OCI-LY1 (cell line): ENCODE data around the gene MGST3.
"Not testable (repeated sequence)": the region's sequence is repeated elsewhere in the genome, so short reads cannot be mapped to it uniquely, and the experiment has no call there.

ENCODE experiments used
- H2AFZ ChIP-seq: fragments of 200-600 bp; sonication (generic), shearing (Covaris generic); 2 replicates; pipeline ENCODE4 v1.6.0; 2014; ENCODE audit warnings: antibody characterized with exemption, mild to moderate bottlenecking, low read length
- H3F3A ChIP-seq: fragments of 200-600 bp; sonication (generic), shearing (Covaris generic); 2 replicates; pipeline ENCODE4 v1.6.0; 2014; ENCODE audit warnings: mild to moderate bottlenecking, antibody characterized with exemption, low read length, moderate library complexity; ENCODE audit not compliant: insufficient read depth
- H3K27ac ChIP-seq: fragments of 200-600 bp; sonication (generic); 2 replicates; pipeline ENCODE4 v1.5.1; 2014; ENCODE audit warnings: low read length, mixed run types, mild to moderate bottlenecking, low read depth; ENCODE audit not compliant: poor library complexity, severe bottlenecking
- H3K27me3 ChIP-seq: fragments of 200-600 bp; sonication (generic); 2 replicates; pipeline ENCODE4 v1.6.0; 2014; ENCODE audit warnings: antibody characterized with exemption, mild to moderate bottlenecking, low read length, moderate library complexity; ENCODE audit not compliant: insufficient read depth
- H3K36me3 ChIP-seq: fragments of 200-600 bp; sonication (generic); 2 replicates; pipeline ENCODE4 v1.6.1; 2014; ENCODE audit warnings: mild to moderate bottlenecking, antibody characterized with exemption, low read length, moderate library complexity, mixed read lengths; ENCODE audit not compliant: insufficient read depth
- H3K4me1 ChIP-seq: fragments of 200-600 bp; sonication (generic); 2 replicates; pipeline ENCODE4 v1.5.1; 2014; ENCODE audit warnings: mild to moderate bottlenecking, low read length, moderate library complexity; ENCODE audit not compliant: insufficient read depth, severe bottlenecking
- H3K4me2 ChIP-seq: fragments of 200-600 bp; sonication (generic), shearing (Covaris generic); 2 replicates; pipeline ENCODE4 v1.6.1; 2014; ENCODE audit warnings: low read length
- H3K4me3 ChIP-seq: fragments of 200-600 bp; sonication (generic); 2 replicates; pipeline ENCODE4 v1.5.1; 2014; ENCODE audit warnings: low read length, low read depth, mild to moderate bottlenecking, mixed read lengths; ENCODE audit not compliant: poor library complexity, severe bottlenecking
- H3K79me2 ChIP-seq: fragments of 200-600 bp; shearing (Covaris generic); 2 replicates; pipeline ENCODE4 v1.6.1; 2016; ENCODE audit warnings: mixed run types, low read length, mixed read lengths; ENCODE audit not compliant: insufficient read depth
- H3K9ac ChIP-seq: fragments of 200-600 bp; sonication (generic), shearing (Covaris generic); 2 replicates; pipeline ENCODE4 v1.6.1; 2014; ENCODE audit warnings: mild to moderate bottlenecking, low read length, mixed read lengths
- H3K9me2 ChIP-seq: fragments of 200-600 bp; sonication (generic), shearing (Covaris generic); 2 replicates; pipeline ENCODE4 v1.6.1; 2014; ENCODE audit warnings: low read depth, mild to moderate bottlenecking, low read length, mixed read lengths
- H3K9me3 ChIP-seq: fragments of 200-600 bp; shearing (Covaris generic); 2 replicates; pipeline ENCODE4 v1.6.1; 2014; ENCODE audit warnings: low read length, mixed read lengths
- H4K20me1 ChIP-seq: fragments of 200-600 bp; sonication (generic), shearing (Covaris generic); 2 replicates; pipeline ENCODE4 v1.6.0; 2016; ENCODE audit warnings: mild to moderate bottlenecking, low read length; ENCODE audit not compliant: insufficient read depth
- EZH2 ChIP-seq: fragments of 200-600 bp; sonication (generic), shearing (Covaris generic); IDR thresholded peaks from 2 replicates; pipeline ENCODE4 v1.8.0; 2017; ENCODE audit warnings: borderline replicate concordance, mixed run types, mild to moderate bottlenecking, antibody characterized with exemption, low read length, moderate library complexity, mixed read lengths
- TF ChIP-seq, protein P1 (sequence below): fragments of 200-600 bp; sonication (generic), shearing (Covaris generic); IDR thresholded peaks from 2 replicates; pipeline ENCODE4 v1.5.1; 2017; ENCODE audit warnings: mild to moderate bottlenecking, antibody characterized with exemption, low read length, moderate library complexity, mixed read lengths

MGST3 gene

DNA sequence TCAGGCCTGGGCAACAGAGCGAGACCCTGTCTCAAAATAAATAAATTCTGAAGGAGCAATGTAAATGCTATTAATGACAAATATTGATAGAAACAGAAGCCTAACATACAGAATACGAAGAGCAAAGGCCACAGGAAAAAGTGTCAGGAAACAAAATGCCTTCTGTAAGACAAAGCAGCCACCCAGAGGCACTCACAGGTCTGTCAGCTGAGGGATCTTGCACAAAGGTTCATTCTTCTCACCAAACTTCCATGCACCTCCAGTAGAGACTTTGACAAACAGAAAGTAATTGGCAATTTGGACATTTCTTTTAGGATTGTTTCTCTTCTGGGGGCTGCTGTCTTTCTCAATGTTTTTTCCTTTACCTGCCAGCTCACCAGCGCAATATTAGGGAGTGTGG is 68.5 kb downstream of the MGST3 start:
- H3K9me3 ChIP-seq, result no peaks in the 10 kb centered on the region
- peaks cover 18% of the 10 kb centered on the region for H3K79me2 ChIP-seq
- H3K9ac ChIP-seq, result no peak overlapping the region
- H3K4me1 ChIP-seq, result peaks cover 17% of the 10 kb centered on the region
- TF ChIP-seq, protein P1, sequence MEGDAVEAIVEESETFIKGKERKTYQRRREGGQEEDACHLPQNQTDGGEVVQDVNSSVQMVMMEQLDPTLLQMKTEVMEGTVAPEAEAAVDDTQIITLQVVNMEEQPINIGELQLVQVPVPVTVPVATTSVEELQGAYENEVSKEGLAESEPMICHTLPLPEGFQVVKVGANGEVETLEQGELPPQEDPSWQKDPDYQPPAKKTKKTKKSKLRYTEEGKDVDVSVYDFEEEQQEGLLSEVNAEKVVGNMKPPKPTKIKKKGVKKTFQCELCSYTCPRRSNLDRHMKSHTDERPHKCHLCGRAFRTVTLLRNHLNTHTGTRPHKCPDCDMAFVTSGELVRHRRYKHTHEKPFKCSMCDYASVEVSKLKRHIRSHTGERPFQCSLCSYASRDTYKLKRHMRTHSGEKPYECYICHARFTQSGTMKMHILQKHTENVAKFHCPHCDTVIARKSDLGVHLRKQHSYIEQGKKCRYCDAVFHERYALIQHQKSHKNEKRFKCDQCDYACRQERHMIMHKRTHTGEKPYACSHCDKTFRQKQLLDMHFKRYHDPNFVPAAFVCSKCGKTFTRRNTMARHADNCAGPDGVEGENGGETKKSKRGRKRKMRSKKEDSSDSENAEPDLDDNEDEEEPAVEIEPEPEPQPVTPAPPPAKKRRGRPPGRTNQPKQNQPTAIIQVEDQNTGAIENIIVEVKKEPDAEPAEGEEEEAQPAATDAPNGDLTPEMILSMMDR, result no peak
- no peak for TF ChIP-seq EZH2
- no peak overlapping the region for H2AFZ ChIP-seq
- no peaks in the 10 kb centered on the region for H3K27me3 ChIP-seq
- no peaks in the 10 kb centered on the region for H4K20me1 ChIP-seq
- peaks cover 5% of the 10 kb centered on the region; the same call in 1 of the 2 replicates for H3K36me3 ChIP-seq
- H3K4me2 ChIP-seq, result no peak overlapping the region
- H3K4me3 ChIP-seq, result no peak overlapping the region
- H3K9me2 ChIP-seq, result no peaks in the 10 kb centered on the region
- no peak overlapping the region for H3K27ac ChIP-seq
- no peaks in the 10 kb centered on the region for H3F3A ChIP-seq

DNA sequence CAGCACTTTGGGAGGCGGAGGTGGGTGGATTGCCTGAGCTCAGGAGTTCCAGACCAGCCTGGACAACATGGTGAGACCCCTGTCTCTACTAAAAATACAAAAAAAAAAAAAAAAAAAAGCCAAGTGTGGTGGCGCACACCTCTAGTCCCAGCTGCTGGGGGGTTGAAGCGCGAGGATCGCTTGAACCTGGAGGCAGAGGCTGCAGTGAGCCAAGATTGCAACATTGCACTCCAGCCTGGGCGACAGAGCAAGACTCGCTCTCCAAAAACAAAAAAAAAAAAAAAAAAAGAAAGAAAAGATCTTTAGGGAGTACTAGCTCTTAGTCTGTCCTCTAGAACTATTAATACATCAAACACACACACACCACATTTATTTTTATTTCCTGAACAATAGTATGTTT is 70.9 kb downstream of the MGST3 start:
- H2AFZ ChIP-seq, H3K4me2 ChIP-seq, H3K36me3 ChIP-seq, H3K9me2 ChIP-seq, H3K9me3 ChIP-seq, H3K9ac ChIP-seq, H3K4me3 ChIP-seq, H4K20me1 ChIP-seq, H3K27me3 ChIP-seq, H3K79me2 ChIP-seq, H3K4me1 ChIP-seq, H3F3A ChIP-seq, H3K27ac ChIP-seq: not testable (repeated sequence)

- no peaks in the 10 kb centered on the region for H3K9me3 ChIP-seq
- H3K4me3 ChIP-seq, result no peak overlapping the region
- H3K9me2 ChIP-seq, result no peaks in the 10 kb centered on the region
- H3K27me3 ChIP-seq, result no peaks in the 10 kb centered on the region
- no peak overlapping the region for H3K27ac ChIP-seq
- H3K79me2 ChIP-seq, result no peaks in the 10 kb centered on the region
- H3K36me3 ChIP-seq, result no peaks in the 10 kb centered on the region
- H3F3A ChIP-seq, result no peaks in the 10 kb centered on the region
- H2AFZ ChIP-seq, result no peak overlapping the region
- TF ChIP-seq, protein P1, result no peak
- TF ChIP-seq EZH2, result no peak
- H3K4me2 ChIP-seq, result no peak overlapping the region
- no peaks in the 10 kb centered on the region for H4K20me1 ChIP-seq
- H3K9ac ChIP-seq, result no peak overlapping the region
- no peaks in the 10 kb centered on the region for H3K4me1 ChIP-seq
Observed at GRCh38 chr1:165703648-165704047, 72.6 kb downstream of the MGST3 start.
